Neural cell (in vitro differentiated cells): ENCODE measurements around the gene CEP162. TPM values are rescaled to one million over a fixed set of nuclear protein-coding genes. Genes with fewer than 3 reads are reported as not detected.
"Not testable (repeated sequence)": the region's sequence is repeated elsewhere in the genome, so short reads cannot be mapped to it uniquely, and the experiment has no call there.

Experiments used
- H2AFZ ChIP-seq: fragments of 200-600, 300-800 bp; sonication (generic), shearing (Covaris generic); 2 replicates; pipeline ENCODE4 v1.6.0; 2014; ENCODE audit warnings: low read depth, mild to moderate bottlenecking, antibody characterized with exemption, low read length, moderate library complexity
- H3F3A ChIP-seq: fragments of 200-600 bp; shearing (Covaris generic); 2 replicates; pipeline ENCODE4 v1.6.1; 2016; ENCODE audit warnings: mild to moderate bottlenecking, moderate library complexity, mixed read lengths, antibody characterized with exemption, low read length; ENCODE audit not compliant: insufficient read depth, poor library complexity, severe bottlenecking
- H3K27ac ChIP-seq: fragments of 200-600, 300-800 bp; sonication (generic), shearing (Covaris generic); 2 replicates; pipeline ENCODE4 v1.5.1; 2014; ENCODE audit warnings: mild to moderate bottlenecking, low read length, moderate library complexity
- H3K27me3 ChIP-seq: fragments of 300-800, 200-600 bp; sonication (generic), shearing (Covaris generic); 2 replicates; pipeline ENCODE4 v1.6.0; 2014; ENCODE audit warnings: mild to moderate bottlenecking, low read depth, low read length, moderate library complexity; ENCODE audit not compliant: insufficient read depth
- H3K36me3 ChIP-seq: fragments of 300-800, 200-600 bp; sonication (generic), shearing (Covaris generic); 2 replicates; pipeline ENCODE4 v1.5.1; 2014; ENCODE audit warnings: mild to moderate bottlenecking, antibody characterized with exemption, low read length, moderate library complexity; ENCODE audit not compliant: insufficient read depth
- H3K4me2 ChIP-seq: fragments of 300-800, 200-600 bp; sonication (generic), shearing (Covaris generic); 2 replicates; pipeline ENCODE4 v1.6.0; 2014; ENCODE audit warnings: mild to moderate bottlenecking, low read length
- H3K4me3 ChIP-seq: fragments of 300-800, 200-600 bp; sonication (generic), shearing (Covaris generic); 2 replicates; pipeline ENCODE4 v1.5.1; 2014; ENCODE audit warnings: mild to moderate bottlenecking, low read length, moderate library complexity
- H3K79me2 ChIP-seq: fragments of 200-600 bp; shearing (Covaris generic); replicated peaks from 2 replicates; pipeline ENCODE4 v1.6.0; 2014; ENCODE audit warnings: mild to moderate bottlenecking, low read length, moderate library complexity; ENCODE audit not compliant: insufficient read depth
- H3K9ac ChIP-seq: fragments of 300-800, 200-600 bp; sonication (generic), shearing (Covaris generic); 2 replicates; pipeline ENCODE4 v1.6.1; 2016; ENCODE audit warnings: mild to moderate bottlenecking, low read length, mixed read lengths
- H3K9me2 ChIP-seq: fragments of 200-600 bp; shearing (Covaris generic); 2 replicates; pipeline ENCODE4 v1.6.1; 2016; ENCODE audit warnings: mild to moderate bottlenecking, low read length, mixed read lengths; ENCODE audit not compliant: insufficient read depth
- H3K9me3 ChIP-seq: fragments of 200-600, 300-800 bp; sonication (generic), shearing (Covaris generic); 2 replicates; pipeline ENCODE4 v1.6.1; 2016; ENCODE audit warnings: mild to moderate bottlenecking, mixed run types, low read length, moderate library complexity, mixed read lengths
- H4K20me1 ChIP-seq: fragments of 200-600 bp; shearing (Covaris generic); 2 replicates; pipeline ENCODE4 v1.6.1; 2016; ENCODE audit warnings: mild to moderate bottlenecking, mixed run types; ENCODE audit not compliant: insufficient read depth
- CTCF ChIP-seq: fragments of 450-650 bp; IDR thresholded peaks from 2 replicates; pipeline ENCODE4 v1.5.1; 2014; ENCODE audit warnings: antibody characterized with exemption, mild to moderate bottlenecking, moderate library complexity; ENCODE audit not compliant: poor library complexity, severe bottlenecking
- EP300 ChIP-seq: fragments of 450-650 bp; conservative IDR thresholded peaks from 2 replicates; pipeline ENCODE4 v1.6.1; 2014; ENCODE audit warnings: antibody characterized with exemption, mild to moderate bottlenecking, moderate library complexity; ENCODE audit not compliant: poor library complexity, severe bottlenecking
- EZH2 ChIP-seq: fragments of 200-600, 300-800 bp; shearing (Covaris generic), sonication (generic); IDR thresholded peaks from 2 replicates; pipeline ENCODE4 v1.6.1; 2014; ENCODE audit warnings: antibody characterized with exemption, low read length, borderline replicate concordance, mild to moderate bottlenecking; ENCODE audit not compliant: insufficient read depth, poor library complexity, severe bottlenecking
- MXI1 ChIP-seq: fragments of 450-650 bp; conservative IDR thresholded peaks from 2 replicates; pipeline ENCODE4 v1.6.1; 2014; ENCODE audit warnings: antibody characterized with exemption, mild to moderate bottlenecking; ENCODE audit not compliant: poor library complexity, severe bottlenecking
- POLR2AphosphoS5 ChIP-seq: IDR thresholded peaks from 2 replicates; pipeline ENCODE4 v1.6.1; 2012
- RAD21 ChIP-seq: fragments of 450-650 bp; conservative IDR thresholded peaks from 2 replicates; pipeline ENCODE4 v1.6.1; 2014; ENCODE audit warnings: antibody characterized with exemption, mild to moderate bottlenecking, moderate library complexity
- REST ChIP-seq: IDR thresholded peaks from 2 replicates; pipeline ENCODE4 v1.6.1; 2012; ENCODE audit warnings: borderline replicate concordance
- SMC3 ChIP-seq: fragments of 450-650 bp; conservative IDR thresholded peaks from 2 replicates; pipeline ENCODE4 v1.6.1; 2014; ENCODE audit warnings: antibody characterized with exemption, mild to moderate bottlenecking, moderate library complexity; ENCODE audit not compliant: poor library complexity
- TAF1 ChIP-seq: IDR thresholded peaks from 2 replicates; pipeline ENCODE4 v1.6.1; 2012; ENCODE audit warnings: low read depth
- polyA plus RNA-seq: library from polyadenylated mRNA; depleted of rRNA; stranded (reverse); fragments of >200 nt; gene quantifications from 2 replicates; pipeline ENCODE4 v1.2.3, GENCODE V29; 2014

Gene CEP162
- polyA plus RNA-seq, 1 donor from 2014 or later, result 19.3 TPM

GRCh38 chr6:84135291-84135690 is 92.2 kb downstream of the CEP162 start:
- Histone ChIP-seq H2AFZ (no peak overlapping the region), H3F3A (no peaks in the 10 kb centered on the region), H3K79me2 (no peaks in the 10 kb centered on the region), H3K4me2 (no peak overlapping the region), H3K9me3 (no peaks in the 10 kb centered on the region), H3K27me3 (no peaks in the 10 kb centered on the region), H3K27ac (no peak overlapping the region), H3K9me2 (no peaks in the 10 kb centered on the region), H3K36me3 (peaks cover 4% of the 10 kb centered on the region), H4K20me1 (no peaks in the 10 kb centered on the region), H3K9ac (no peak overlapping the region), H3K4me3 (no peak overlapping the region)
- TF ChIP-seq CTCF, result no peak
- TF ChIP-seq POLR2AphosphoS5, result no peak
- TF ChIP-seq MXI1, result no peak
- TF ChIP-seq RAD21, result no peak
- no peak for TF ChIP-seq REST
- TF ChIP-seq SMC3, result no peak
- no peak for TF ChIP-seq EZH2
- no peak for TF ChIP-seq TAF1
- no peak for TF ChIP-seq EP300

- H3K27ac ChIP-seq, H3K9me3 ChIP-seq, H3K79me2 ChIP-seq, H3F3A ChIP-seq, H2AFZ ChIP-seq, H3K9me2 ChIP-seq, H4K20me1 ChIP-seq, H3K9ac ChIP-seq, H3K27me3 ChIP-seq, H3K4me2 ChIP-seq, H3K4me3 ChIP-seq, H3K36me3 ChIP-seq: not testable (repeated sequence)
Measured at GRCh38 chr6:84133385-84133784, 94.1 kb downstream of the CEP162 start.

GRCh38 chr6:84129588-84129987 is 97.9 kb downstream of the CEP162 start:
- not testable (repeated sequence) for H3K79me2 ChIP-seq, H3K4me3 ChIP-seq, H2AFZ ChIP-seq, H3K9me2 ChIP-seq, H3K27ac ChIP-seq, H3K4me2 ChIP-seq, H4K20me1 ChIP-seq, H3K36me3 ChIP-seq, H3F3A ChIP-seq, H3K9ac ChIP-seq, H3K9me3 ChIP-seq, H3K27me3 ChIP-seq
